HUDEP-2 (cell line): ENCODE measurements around the gene CISD3.

Source experiments
- DNase-seq, 76 experiments: peaks; one replicate each; lab custom pipeline; 2025; ENCODE audit not compliant: unreplicated experiment in 76 of 76; lab: John Stamatoyannopoulos, UW

The CISD3 gene

DNA sequence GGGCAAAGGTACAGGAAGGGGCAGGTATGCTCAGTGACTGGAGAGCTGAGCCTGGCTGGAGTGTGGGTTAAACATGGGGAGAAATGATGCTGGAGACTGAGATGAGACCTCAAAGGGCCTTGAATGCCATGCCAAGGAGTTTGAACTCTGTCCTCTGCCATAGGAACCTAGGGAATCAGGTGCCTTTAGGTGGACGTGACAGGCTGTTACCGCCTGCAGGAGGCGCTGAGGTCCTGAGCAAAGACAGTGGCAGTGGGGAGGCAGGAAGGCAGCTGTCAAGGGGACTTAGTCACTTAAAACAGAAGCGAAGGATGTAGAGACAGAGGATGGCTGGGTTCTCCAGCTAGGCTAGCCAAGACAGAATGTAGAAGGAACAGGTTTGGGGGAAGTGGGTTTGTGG lies 31.5 kb downstream of the CISD3 start:
- DNase-seq: peak in 25 of 76 experiments; percentile 4 to 49 (median 16)

GRCh38 chr17:38762231-38762630 lies 32.1 kb downstream of the CISD3 start:
- DNase-seq: no peak

GRCh38 chr17:38766341-38766740 lies 36.2 kb downstream of the CISD3 start:
- DNase-seq: no peak

- DNase-seq: no peak
Observed at GRCh38 chr17:38768417-38768816, 38.3 kb downstream of the CISD3 start.

DNA sequence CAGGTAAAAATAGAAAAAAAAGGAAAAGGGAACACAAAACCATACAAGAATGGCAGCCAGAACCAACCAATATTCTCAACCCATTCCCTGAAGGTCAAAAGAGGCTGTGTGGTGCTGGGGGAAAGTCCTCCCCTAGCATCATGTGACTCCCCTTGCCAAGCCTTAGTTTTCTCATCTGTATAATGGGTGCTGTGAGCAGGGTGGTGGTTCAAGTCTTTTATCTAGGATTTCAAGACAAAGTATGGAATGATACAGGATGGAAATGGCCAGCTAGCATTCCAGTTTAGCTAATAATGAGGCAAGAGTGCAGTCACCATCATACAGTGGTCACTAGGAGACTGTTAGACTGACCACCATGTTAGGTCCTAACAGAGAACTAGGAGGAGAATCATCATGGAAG lies 43.1 kb downstream of the CISD3 start:
- DNase-seq: no peak

DNA sequence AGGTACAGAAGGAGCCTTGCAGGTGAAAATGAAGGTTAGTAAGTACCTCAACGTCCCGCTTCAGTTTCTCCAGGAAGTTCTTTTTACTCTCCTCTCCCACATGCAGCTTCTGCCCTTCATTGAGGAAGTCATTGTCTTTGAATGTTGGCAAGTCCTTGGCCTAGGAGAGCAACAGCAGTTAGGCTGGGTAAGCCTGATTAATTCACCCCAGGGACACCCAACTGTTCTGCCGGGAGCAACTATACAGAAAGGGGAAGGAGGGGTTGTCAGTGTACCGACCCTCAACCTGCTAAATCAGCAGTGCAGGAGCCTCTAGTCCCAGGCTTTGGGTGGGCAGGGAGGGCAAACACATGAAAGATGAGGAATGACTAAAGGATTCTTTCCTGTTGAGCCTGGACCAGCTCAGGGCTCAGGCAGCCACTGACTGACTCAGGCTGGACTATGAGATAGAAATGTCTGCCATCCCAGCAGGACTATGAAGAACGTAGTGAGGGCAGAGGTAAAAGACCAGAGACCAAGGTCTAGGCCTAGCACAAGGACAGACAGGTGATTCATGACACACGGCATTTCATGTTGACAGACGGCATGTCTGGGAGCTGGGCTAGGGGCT lies 47.6 kb downstream of the CISD3 start:
- no peak for DNase-seq

DNA sequence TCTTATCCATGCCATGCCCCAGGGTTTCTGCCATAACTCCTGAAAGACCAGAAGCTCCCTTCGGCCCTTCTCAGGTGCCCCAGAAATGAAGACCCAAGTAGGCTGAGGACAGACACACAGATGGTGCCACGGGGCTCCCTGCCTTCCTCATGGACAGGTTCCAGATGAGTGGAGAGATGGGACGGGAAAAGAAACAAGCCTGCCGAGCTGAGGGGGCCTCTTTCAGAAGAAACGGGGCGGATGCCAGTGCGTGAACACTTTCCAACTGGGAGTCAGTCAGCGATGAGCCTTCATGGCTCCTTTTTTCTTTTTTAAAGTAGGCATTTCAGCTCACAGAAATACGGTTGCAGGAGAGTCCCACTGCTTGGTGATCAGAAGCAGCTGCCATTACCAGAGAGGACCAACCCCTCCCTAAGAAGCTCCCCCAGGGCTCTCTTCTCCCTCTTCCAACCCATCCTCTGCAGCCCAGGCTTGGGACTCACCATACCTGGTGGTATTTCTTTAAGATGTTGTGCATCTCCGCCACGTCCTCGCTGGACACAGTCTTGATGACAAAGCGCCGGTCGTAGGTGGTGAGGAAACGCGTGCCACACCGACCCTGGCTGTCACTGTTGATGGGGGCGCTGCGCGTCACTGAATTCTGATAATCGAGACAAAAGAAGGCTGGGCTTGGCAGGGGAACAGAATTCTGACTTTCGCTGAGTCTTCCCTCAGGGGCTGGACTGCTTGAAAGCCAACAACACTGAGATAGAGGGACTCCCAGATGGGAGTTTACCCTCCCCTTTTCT lies 50.0 kb downstream of the CISD3 start:
- DNase-seq: no peak

DNA sequence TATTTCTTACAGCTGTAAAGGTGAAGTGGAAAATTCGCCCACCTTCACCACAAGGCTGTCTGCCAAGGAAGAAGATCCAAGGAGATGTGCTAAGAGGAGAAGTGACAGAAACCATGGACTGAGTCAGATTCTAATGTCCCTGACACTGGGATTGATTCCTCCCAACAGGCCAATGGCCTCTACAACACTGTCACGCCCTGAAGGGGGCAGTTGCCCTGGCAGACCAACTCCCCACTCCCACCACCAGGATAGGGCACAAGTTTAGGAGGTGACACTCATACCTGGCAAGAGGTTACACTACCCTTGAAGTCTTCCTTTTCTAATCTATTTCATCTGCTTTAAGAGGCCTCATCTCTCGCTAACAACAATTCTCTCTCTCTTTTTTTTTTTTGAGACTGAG lies 53.1 kb downstream of the CISD3 start:
- DNase-seq: no peak
